DOHH2 (cell line): ENCODE results near the gene ADAMTS18.

Experiments used
- EZH2phosphoT487 ChIP-seq: fragments of 200-600 bp; sonication (generic); IDR thresholded peaks from 2 replicates; pipeline ENCODE4 v1.6.1; 2017; ENCODE audit warnings: borderline replicate concordance, mild to moderate bottlenecking, antibody characterized with exemption, low read length, moderate library complexity, mixed read lengths
- TF ChIP-seq, protein P1 (sequence below): fragments of 200-600 bp; sonication (generic); IDR thresholded peaks from one replicate; pipeline ENCODE4 v1.5.1; 2014; ENCODE audit warnings: antibody characterized with exemption, mild to moderate bottlenecking, low read depth, low read length; ENCODE audit not compliant: poor library complexity, severe bottlenecking

DNA sequence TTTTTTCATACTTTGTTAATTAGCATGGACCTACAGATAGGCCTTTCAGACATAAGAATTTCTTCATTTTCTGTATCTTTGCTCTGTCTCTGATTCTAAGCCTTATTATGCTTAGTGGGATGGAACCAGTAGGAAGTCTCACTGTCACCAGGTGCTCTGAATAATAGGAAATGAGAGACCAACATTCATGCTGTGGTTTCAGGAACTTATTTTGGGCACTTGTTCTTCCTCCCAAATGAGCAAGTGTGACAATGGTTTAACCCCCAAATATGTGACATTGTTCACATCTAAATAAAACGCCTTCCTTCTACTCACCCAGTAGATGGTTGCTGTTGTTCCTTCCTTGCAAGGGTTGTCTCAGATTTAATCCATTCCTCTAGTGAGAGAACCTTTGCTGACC is 135.4 kb downstream of the ADAMTS18 start:
- TF ChIP-seq, protein P1, sequence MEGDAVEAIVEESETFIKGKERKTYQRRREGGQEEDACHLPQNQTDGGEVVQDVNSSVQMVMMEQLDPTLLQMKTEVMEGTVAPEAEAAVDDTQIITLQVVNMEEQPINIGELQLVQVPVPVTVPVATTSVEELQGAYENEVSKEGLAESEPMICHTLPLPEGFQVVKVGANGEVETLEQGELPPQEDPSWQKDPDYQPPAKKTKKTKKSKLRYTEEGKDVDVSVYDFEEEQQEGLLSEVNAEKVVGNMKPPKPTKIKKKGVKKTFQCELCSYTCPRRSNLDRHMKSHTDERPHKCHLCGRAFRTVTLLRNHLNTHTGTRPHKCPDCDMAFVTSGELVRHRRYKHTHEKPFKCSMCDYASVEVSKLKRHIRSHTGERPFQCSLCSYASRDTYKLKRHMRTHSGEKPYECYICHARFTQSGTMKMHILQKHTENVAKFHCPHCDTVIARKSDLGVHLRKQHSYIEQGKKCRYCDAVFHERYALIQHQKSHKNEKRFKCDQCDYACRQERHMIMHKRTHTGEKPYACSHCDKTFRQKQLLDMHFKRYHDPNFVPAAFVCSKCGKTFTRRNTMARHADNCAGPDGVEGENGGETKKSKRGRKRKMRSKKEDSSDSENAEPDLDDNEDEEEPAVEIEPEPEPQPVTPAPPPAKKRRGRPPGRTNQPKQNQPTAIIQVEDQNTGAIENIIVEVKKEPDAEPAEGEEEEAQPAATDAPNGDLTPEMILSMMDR: no peak
- no peak for TF ChIP-seq EZH2phosphoT487
